Small intestine (tissue), 4 donors: ENCODE data around the gene C13orf42. TPM values are rescaled to one million over a fixed set of nuclear protein-coding genes. Genes with fewer than 3 reads are reported as not detected.

ENCODE experiments used
- polyA plus RNA-seq, 4 donors: library from polyadenylated mRNA; stranded (reverse) in 3 of 4; unstranded in 1 of 4; fragments of 200-250 nt in 3 of 4; fragments of 120-200 nt in 1 of 4; gene quantifications; one replicate each; pipeline versions ENCODE4 v1.2.1 to v1.2.3, GENCODE V29; 2013
- donor health status: healthy with polysubstance abuse.
- donor health status: Bipolar disorder and iron deficiency.
- donor health status: healthy.

C13orf42 gene
- polyA plus RNA-seq, 4 donors = not detected

Other genes with a start within 250 kb of the C13orf42 start
- 10 to 100 TPM; 19.7 to 43.1 (median 33.8) TPM for gene RNASEH2B, start 201.5 kb downstream of the C13orf42 start, polyA plus RNA-seq
- gene FAM124A, start 111.1 kb upstream of the C13orf42 start, polyA plus RNA-seq = 1 to 10 TPM in 1 of 4 donors, under 1 TPM in 2, not detected in 1; 0.22 to 1.8 (median 0.41) TPM
- under 1 TPM in 1 of 4 donors, not detected in 3; 0.06 TPM for gene SERPINE3, start 228.4 kb upstream of the C13orf42 start, polyA plus RNA-seq